Adrenal gland (tissue), 12 donors: Measurements from ENCODE around the gene USP7. TPM values are rescaled to one million over a fixed set of nuclear protein-coding genes. Genes with fewer than 3 reads are reported as not detected.
"Not testable (repeated sequence)": the region's sequence is repeated elsewhere in the genome, so short reads cannot be mapped to it uniquely, and the experiment has no call there.

Experiments
- DNase-seq, 7 donors: peaks; one replicate each; pipeline ENCODE4 v3.0.0-alpha.2; 2019 to 2020
- H3K27ac ChIP-seq, 5 donors: fragments of 200-600 bp; sonication (generic) in 4 of 5; 1 replicate in 3 of 5; 2 replicates in 2 of 5; pipeline versions ENCODE4 v1.5.1 to v1.8.0; 2016 to 2020; ENCODE audit warnings: mild to moderate bottlenecking in 1 of 5
- H3K27me3 ChIP-seq: fragments of 200-600 bp; 2 replicates; pipeline ENCODE4 v1.8.0; 2021
- H3K36me3 ChIP-seq, 2 donors: fragments of 200-600 bp; replicated peaks in 1 of 2; 1 replicate in 1 of 2; 2 replicates in 1 of 2; pipeline versions ENCODE4 v1.5.1 to v1.8.0; 2018 to 2022
- H3K4me1 ChIP-seq, 2 donors: fragments of 200-600 bp; replicated peaks in 1 of 2; 1 replicate in 1 of 2; 2 replicates in 1 of 2; pipeline versions ENCODE4 v1.5.1 to v1.8.0; 2018 to 2021
- H3K4me3 ChIP-seq, 4 donors: fragments of 200-600 bp; sonication (generic) in 3 of 4; one replicate each; pipeline ENCODE4 v1.5.1; 2016 to 2018
- H3K9me3 ChIP-seq, 3 donors: fragments of 200-600 bp; sonication (generic) in 1 of 3; replicated peaks in 1 of 3; 1 replicate in 2 of 3; 2 replicates in 1 of 3; pipeline versions ENCODE4 v1.5.1 to v1.8.0; 2016 to 2021
- CTCF ChIP-seq, 6 experiments: fragments of 450-650 bp in 4 of 6; fragments of 200-600 bp in 2 of 6; sonication (generic) in 1 of 6; IDR thresholded peaks; 1 replicate in 5 of 6; 2 replicates in 1 of 6; pipeline versions ENCODE4 v1.5.1 to v1.8.0; 2016 to 2021; ENCODE audit warnings: antibody characterized with exemption in 6 of 6, mild to moderate bottlenecking in 2 of 6, moderate library complexity in 1 of 6
- POLR2A ChIP-seq, 2 donors: fragments of 450-650 bp; IDR thresholded peaks; one replicate each; pipeline ENCODE4 v1.6.1; 2017; ENCODE audit warnings: antibody characterized with exemption in 2 of 2, mild to moderate bottlenecking in 2 of 2, moderate library complexity in 1 of 2
- WGBS, 4 donors: extraction: QIAGEN DNeasy Blood & Tissue Kit in 2 of 4; methylation state at CpG; one replicate each; pipeline versions ENCODE4 v1.1.5 to v1.1.7; 2013 to 2017; 5-methylcytosine and 5-hydroxymethylcytosine counted together
- intact Hi-C, 2 donors: fragments of 100-400 bp; cut with DNase I; formaldehyde crosslinking; loops; one replicate each; pipeline versions ENCODE4 v1.14.1 to v1.15.0; 2022 to 2023
- polyA plus RNA-seq, 3 donors: library from polyadenylated mRNA; stranded (reverse); fragments of 200-250 nt in 2 of 3; fragments of 350-450 nt in 1 of 3; fragmentation: Illumina TruSeq in 1 of 3; extraction: RNeasy Lipid Tissue Mini Kit (QIAGEN cat#74804) in 1 of 3; gene quantifications; one replicate each; pipeline ENCODE4 v1.2.3, GENCODE V29; 2013 to 2014
- total RNA-seq, 9 donors: library from RNA; depleted of rRNA in 4 of 9; stranded (reverse); fragments of >200 nt in 4 of 9; fragments of 120-200 nt in 1 of 9; fragmentation: NEBNext Ultra II Directional in 1 of 9; extraction: Animal tissue kit (Norgen Biotek cat#: 25700) in 1 of 9; gene quantifications; one replicate each; pipeline versions ENCODE4 v1.1.0 to v1.2.4, GENCODE V29; 2013 to 2023
- donor health status: healthy with polysubstance abuse.
- donor health status: Bipolar disorder and iron deficiency.
- donor health status: DM: yes; HTN: yes; CAD: no.
- donor health status: DM: no; HTN: no; CAD: no.
- donor health status: DM: no; HTN: no; CAD: no.
- donor health status: DM: yes; HTN: yes; CAD: no.

The USP7 gene
- total and polyA plus RNA-seq, 12 donors: 23.7 to 121 (median 68.2) TPM

- no peaks in the 10 kb centered on the region for H3K9me3 ChIP-seq
These were observed 19.1 kb upstream of the USP7 start for GRCh38 chr16:8982816-8983215.

GRCh38 chr16:8981901-8982300 is 18.2 kb upstream of the USP7 start:
- DNase-seq, H3K4me3 ChIP-seq, H3K27ac ChIP-seq, H3K36me3 ChIP-seq, H3K27me3 ChIP-seq, H3K9me3 ChIP-seq, H3K4me1 ChIP-seq, intact Hi-C loops: not testable (repeated sequence)
- WGBS, 4 donors: 93 to 98% (median 95%) methylated on average over 10 to 31 of the region's 31 CpGs

More at GRCh38 chr16:8982816-8983215, 19.1 kb upstream of the USP7 start:
- Histone ChIP-seq H3K4me1 (no peaks in the 10 kb centered on the region), H3K4me3 (no peak overlapping the region), H3K36me3 (no peaks in the 10 kb centered on the region), H3K27me3 (no peaks in the 10 kb centered on the region), H3K27ac (no peak overlapping the region)
- no peak for DNase-seq
- intact Hi-C loops: no loop called here
- TF ChIP-seq CTCF (IDR thresholded peaks at IDR 0.05) (no peak), POLR2A (IDR thresholded peaks at IDR 0.05) (no peak)
- WGBS, 4 donors: 77 to 91% (median 79%) methylated on average over 7 of the region's 7 CpGs

GRCh38 chr16:8976189-8976588 is 12.5 kb upstream of the USP7 start:
- H3K4me1 ChIP-seq, DNase-seq, H3K27me3 ChIP-seq, H3K4me3 ChIP-seq, intact Hi-C loops, H3K36me3 ChIP-seq, H3K27ac ChIP-seq, H3K9me3 ChIP-seq: not testable (repeated sequence)
- 50 to 67% (median 54%) methylated on average over 3 of the region's 3 CpGs for WGBS, 4 donors

GRCh38 chr16:8975039-8975438 is 11.3 kb upstream of the USP7 start:
- no peaks in the 10 kb centered on the region for H3K27me3 ChIP-seq
- DNase-seq: no peak
- TF ChIP-seq CTCF (IDR thresholded peaks at IDR 0.05) (no peak), POLR2A (IDR thresholded peaks at IDR 0.05) (no peak)
- 62 to 78% (median 76%) methylated on average over 11 of the region's 11 CpGs for WGBS, 4 donors
- no peaks in the 10 kb centered on the region for H3K9me3 ChIP-seq
- H3K27ac ChIP-seq: no peak overlapping the region
- H3K4me1 ChIP-seq: no peaks in the 10 kb centered on the region
- intact Hi-C loops: no loop called here
- H3K4me3 ChIP-seq: no peak overlapping the region
- H3K36me3 ChIP-seq: no peaks in the 10 kb centered on the region

GRCh38 chr16:8972843-8973586 is 9.3 kb upstream of the USP7 start:
- no peak for TF ChIP-seq POLR2A (IDR thresholded peaks at IDR 0.05)
- TF ChIP-seq CTCF (IDR thresholded peaks at IDR 0.05): no peak
- Histone ChIP-seq H3K4me1 (no peaks in the 10 kb centered on the region), H3K9me3 (no peaks in the 10 kb centered on the region), H3K4me3 (no peak overlapping the region), H3K36me3 (no peaks in the 10 kb centered on the region), H3K27me3 (no peaks in the 10 kb centered on the region), H3K27ac (no peak overlapping the region)
- no peak for DNase-seq
- 74 to 82% (median 80%) methylated on average over 7 of the region's 7 CpGs for WGBS, 4 donors
- intact Hi-C loops: no loop called here
